HG02938 (cell line): ENCODE data around the gene HDAC7.

Experiments used
- ATAC-seq: cut with Tn5 transposase; IDR thresholded peaks from one replicate; pipeline ENCODE4 v1.9.1; 2021; ENCODE audit warnings: mild to moderate bottlenecking, moderate library complexity; ENCODE audit not compliant: unreplicated experiment

The HDAC7 gene

GRCh38 chr12:47783024-47783755 is 36.5 kb downstream of the HDAC7 start:
- ATAC-seq = no peak

- no peak for ATAC-seq
Measured at GRCh38 chr12:47782372-47782770, 37.3 kb downstream of the HDAC7 start.

- no peak for ATAC-seq
Measured at GRCh38 chr12:47781479-47782371, 38.0 kb downstream of the HDAC7 start.

- no peak for ATAC-seq
Measured at GRCh38 chr12:47779943-47780504, 39.7 kb downstream of the HDAC7 start.

- peak; percentile 88 for ATAC-seq
Measured at GRCh38 chr12:47779301-47779942, 40.3 kb downstream of the HDAC7 start.

- ATAC-seq = no peak
Measured at GRCh38 chr12:47778881-47779280, 40.8 kb downstream of the HDAC7 start.

GRCh38 chr12:47777741-47778558 is 41.8 kb downstream of the HDAC7 start:
- no peak for ATAC-seq

- ATAC-seq = no peak
Measured at GRCh38 chr12:47777151-47777550, 42.6 kb downstream of the HDAC7 start.

- ATAC-seq = no peak
Measured at GRCh38 chr12:47776471-47777143, 43.1 kb downstream of the HDAC7 start.

- ATAC-seq = no peak
Measured at GRCh38 chr12:47775100-47775911, 44.4 kb downstream of the HDAC7 start.

GRCh38 chr12:47774663-47775062 is 45.0 kb downstream of the HDAC7 start:
- ATAC-seq = no peak

GRCh38 chr12:47773858-47774580 is 45.7 kb downstream of the HDAC7 start:
- ATAC-seq = no peak

GRCh38 chr12:47773062-47773857 is 46.4 kb downstream of the HDAC7 start, which contains the start of gene SLC48A1:
Gene SLC48A1, plus strand, starts transcription at chr12:47773238. Its CDS starts 67 bp downstream, at chr12:47773305.
- ATAC-seq = peak; percentile 65

GRCh38 chr12:47772738-47773061 is 47.0 kb downstream of the HDAC7 start:
- no peak for ATAC-seq

- ATAC-seq = no peak
Measured at GRCh38 chr12:47772094-47772660, 47.5 kb downstream of the HDAC7 start.

GRCh38 chr12:47771304-47771703 is 48.4 kb downstream of the HDAC7 start:
- no peak for ATAC-seq

- no peak for ATAC-seq
Measured at GRCh38 chr12:47770086-47770726, 49.5 kb downstream of the HDAC7 start.
